DMS53 treated with DMSO at 0.1 percent for 48 hours (cell line): ENCODE measurements around the gene MAP3K3.

Experiments
- DNase-seq: peaks from one replicate; lab custom pipeline; 2025; ENCODE audit not compliant: unreplicated experiment; lab: John Stamatoyannopoulos, UW

The MAP3K3 gene

DNA sequence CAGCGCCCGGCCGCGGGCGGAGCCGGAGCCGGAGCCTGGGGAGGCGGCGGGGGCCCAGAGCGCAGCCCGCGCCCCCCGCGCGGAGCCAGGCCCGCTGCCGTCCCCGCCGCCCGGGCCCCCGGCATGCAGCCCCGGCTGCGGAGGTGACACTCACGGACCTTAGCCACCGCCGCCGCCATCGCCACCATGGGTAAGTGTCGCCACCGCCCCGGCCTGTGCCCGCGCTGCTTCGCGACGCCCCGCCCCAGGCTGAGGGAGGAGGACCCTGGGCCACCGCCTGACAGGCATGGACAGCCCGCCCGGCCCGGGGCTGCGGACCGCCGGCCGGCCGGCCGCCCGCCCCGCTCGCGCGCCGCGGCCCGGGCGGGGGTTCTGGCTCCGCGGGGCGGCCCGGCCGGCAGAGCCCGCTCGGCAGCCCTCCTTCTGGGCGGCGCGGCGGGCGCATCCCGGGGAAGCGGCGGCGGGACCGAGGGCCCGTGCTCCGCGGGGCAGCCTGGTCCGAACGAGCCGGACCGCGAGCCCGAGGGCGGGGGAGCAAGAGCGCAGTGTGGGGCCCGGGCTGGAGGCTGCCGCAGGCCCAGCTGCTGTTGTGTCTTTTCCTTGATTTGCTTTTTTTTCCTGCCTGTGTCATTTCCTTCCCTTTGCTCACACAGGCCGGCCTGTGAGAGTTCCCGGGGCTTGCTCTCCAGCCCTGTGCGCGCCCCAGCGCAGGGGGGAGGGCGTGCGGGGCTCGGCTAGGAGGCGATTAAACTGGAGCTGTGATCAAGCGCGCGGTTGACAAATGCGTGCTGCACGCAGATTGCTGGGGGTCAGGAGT lies 565 bp downstream of the MAP3K3 start:
- DNase-seq, result peak; percentile 14

DNA sequence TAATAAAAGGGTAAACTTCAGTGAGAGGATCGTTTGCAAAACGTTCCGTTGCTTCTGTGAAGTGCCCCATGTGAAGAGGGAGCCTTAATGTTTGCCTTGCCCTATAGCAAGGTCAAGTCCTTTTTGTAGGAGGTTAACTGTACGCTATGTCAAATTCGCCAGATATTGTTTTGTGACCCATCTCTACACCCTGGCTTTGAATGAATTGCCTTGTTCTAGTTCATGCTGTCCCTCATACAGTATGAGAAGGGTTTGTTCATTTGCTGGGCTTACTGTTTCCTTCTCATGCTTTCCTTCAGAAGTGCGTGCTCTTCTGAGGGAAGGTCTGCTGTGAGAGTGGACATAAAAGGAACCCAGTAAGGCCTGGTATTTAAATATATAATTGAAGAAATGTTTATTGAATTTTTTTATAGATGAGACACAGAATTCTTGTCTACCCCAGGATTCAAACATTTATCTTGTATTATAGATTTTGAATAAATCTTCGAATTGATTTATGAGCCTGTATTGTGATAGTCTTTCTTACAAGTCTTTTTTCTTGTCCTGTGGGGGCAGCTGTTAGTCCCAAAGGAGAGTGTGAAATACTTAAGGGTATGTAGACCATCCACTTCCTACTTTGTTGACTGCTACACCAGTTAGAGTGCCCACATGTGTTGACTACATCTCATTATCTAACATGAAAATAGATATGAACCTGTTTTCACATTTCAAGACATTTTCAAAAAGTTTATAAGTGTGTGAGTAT lies 1.7 kb downstream of the MAP3K3 start:
- no peak for DNase-seq

DNA sequence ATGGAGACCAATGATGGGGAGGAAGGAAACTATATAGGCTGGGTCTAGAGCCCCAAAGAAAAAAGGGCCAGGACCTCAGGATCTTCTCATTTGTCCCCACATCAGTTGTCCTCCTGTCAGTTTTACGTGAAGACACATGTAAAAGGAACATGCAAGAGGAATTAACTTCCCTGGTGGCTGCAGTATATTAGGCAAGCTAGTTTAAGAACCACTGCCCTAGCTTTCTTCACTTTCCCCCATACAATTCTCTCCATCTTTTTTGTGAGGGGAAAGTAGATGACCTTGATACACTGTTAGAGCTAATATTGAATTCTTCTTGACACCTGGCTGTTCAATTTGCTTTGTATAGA lies 2.3 kb downstream of the MAP3K3 start:
- no peak for DNase-seq

GRCh38 chr17:63626551-63627180 lies 4.4 kb downstream of the MAP3K3 start:
- DNase-seq, result no peak

DNA sequence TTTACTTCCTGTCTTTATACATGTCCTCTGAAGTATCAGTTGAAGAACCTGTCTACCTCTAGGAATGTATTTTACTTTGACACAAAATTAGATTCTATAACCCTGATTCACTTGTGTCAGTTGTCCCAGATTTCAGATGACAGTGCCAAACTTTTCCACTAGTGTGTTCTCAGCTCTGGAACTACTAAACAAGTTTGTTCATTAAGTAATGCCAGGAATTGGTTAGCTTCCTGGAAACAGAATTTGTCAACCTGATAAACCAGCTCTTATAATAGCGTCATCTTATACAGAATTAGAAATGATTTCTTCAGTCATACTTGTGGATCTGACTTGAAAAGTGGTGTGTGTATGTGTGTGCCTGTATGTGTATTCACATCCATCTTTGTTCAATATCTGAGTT lies 7.4 kb downstream of the MAP3K3 start:
- no peak for DNase-seq

DNA sequence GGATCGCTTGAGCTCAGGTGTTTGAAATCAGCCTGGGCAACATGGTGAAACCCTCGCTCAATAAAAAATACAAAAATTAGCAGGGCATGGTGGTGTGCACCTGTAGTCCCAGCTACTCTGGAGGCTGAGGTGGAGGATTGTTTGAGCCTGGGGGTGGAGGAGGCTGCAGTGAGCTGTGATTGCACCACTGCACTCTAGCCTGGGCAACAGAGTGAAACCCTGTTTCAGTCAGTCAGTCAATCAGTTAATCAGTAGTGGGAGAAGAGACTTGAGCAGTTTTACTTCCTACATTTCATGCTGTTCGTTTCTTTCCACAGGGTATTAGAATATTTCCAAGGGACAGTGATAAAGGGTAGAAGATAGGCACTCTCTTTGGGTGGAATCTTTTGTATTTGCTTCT lies 8.8 kb downstream of the MAP3K3 start:
- no peak for DNase-seq

DNA sequence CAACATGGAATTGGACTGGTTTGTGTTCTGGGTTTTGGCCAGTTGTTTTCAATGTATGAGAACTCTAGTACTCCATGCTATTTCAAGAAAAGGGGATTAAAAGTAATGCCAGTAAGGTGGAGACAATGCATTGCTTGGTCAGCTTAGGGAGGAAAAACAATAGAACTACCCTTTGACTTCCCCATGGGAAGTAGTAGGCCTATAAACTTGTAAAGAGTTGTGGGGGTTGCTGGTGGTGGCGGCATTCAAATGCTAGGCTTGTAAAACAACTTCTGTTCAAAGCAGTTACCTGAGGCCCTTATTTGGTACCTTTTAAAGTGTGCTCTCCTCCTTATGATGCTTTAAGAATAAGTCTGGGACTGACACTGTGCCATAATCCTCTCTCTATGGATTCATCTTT lies 9.4 kb downstream of the MAP3K3 start:
- DNase-seq, result no peak

DNA sequence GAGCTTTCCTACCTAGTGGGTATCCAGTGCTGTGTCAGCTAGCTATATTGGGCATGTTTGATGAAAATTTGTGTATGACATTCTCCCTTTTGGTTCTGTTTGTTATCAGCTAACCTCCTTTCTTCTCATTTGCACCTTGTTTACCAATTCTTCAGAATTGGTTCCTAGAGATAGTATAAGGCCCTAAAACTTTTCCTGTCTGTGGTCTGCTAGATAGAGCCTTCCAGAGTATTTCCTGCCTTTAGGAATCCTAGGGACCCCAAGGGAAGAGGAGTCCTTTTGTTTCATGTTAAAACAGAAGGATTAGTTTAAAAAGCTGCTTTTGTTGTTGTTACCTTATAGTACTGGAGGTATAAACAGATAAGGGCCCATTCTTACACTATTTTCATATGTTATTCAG lies 11.5 kb downstream of the MAP3K3 start:
- no peak for DNase-seq

GRCh38 chr17:63634163-63634562 lies 11.9 kb downstream of the MAP3K3 start:
- DNase-seq, result no peak

- no peak for DNase-seq
Measured at GRCh38 chr17:63634816-63635215, 12.6 kb downstream of the MAP3K3 start.

DNA sequence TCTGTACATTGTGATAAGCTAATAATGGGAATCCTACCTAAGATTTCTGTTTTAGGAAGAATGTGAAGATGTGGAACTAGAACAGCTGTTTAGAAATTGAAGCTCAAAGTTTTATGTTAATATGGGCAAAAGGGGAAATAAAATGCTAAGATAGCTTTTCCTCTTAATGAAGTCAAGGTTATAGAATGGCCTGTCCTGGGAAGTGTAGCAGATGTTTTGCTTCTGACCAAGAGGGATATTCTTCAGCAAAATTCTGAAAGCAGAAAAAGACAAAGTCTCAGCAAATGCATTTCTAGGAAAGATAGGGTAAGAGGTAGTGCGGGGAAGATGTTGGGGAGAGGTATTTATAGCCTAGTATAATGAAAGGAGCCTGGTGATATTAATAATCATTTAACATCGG lies 13.1 kb downstream of the MAP3K3 start:
- no peak for DNase-seq

DNA sequence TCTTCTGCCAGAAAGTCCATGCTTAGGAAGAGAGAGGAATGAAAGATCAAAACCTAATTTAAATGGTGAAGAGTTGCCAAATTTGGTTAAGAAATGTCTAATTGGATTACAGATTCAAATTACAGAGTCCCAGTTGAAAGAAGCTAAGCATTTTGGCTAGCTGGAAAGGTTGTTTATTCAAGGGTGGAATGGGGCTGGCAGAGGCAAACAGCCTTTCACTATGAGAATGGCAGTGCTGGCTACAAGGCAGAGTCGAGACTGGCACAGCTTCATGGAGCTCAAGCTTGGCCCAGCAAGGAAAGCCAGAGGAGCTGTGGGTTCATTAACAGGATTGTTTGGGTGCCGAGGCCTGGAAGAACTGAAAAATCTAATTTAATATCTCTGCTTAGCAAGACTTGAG lies 13.6 kb downstream of the MAP3K3 start:
- DNase-seq, result no peak

DNA sequence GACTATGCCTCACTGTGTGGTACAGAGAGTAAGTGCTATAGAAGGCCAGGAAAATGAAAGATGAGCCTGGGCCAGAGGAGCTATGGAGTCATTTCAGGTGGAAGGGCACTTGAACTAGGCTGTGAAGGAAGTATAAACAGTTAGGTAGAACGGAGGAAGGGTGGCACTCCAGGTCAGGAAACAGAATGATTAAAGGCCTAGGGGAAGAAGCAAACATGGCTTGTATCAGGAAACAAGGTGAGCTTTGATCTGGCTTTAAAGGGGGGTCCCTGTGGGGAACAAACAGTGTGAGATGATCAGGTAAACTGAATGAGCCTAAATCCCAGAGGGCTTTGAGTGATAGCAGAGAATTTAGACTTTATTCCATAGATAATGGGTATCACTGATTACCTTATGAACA lies 16.9 kb downstream of the MAP3K3 start:
- no peak for DNase-seq

- no peak for DNase-seq
Measured at GRCh38 chr17:63640038-63640437, 17.8 kb downstream of the MAP3K3 start.

DNA sequence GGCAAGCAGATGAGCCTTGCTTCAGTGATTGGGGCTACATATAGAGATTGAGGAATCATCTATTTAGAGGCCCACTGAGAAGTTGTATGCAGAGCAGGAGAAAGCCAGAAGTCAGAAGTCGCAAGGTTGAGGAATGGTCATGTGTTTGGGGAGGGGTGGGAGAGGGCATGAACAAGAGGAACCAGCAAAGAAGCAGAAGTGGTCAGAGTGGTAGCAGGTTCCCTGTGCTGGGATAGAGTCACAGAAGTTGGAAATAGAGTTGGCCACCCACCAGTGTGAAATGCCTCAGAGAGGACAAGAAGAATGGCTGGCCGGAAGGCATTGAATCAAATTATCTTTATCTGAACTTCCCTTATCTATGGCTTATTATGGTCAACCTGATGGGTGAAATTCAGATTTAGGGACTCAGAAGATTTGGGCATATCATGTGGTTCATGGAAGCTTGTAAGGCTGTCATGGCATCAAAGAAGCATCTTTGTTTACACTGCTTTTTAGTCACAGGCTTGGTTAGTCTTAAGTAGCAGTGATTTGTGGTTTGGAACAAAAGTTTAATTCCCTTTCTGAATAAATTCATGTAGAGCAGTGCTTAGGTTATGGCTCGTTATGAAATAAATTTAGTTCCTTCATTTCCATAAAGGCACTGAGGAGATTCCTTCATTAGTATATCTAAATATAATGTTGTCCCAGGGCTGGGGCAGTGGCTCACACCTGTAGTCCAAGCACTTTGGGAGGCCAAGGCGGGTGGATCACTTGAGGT lies 19.7 kb downstream of the MAP3K3 start:
- DNase-seq, result no peak

DNA sequence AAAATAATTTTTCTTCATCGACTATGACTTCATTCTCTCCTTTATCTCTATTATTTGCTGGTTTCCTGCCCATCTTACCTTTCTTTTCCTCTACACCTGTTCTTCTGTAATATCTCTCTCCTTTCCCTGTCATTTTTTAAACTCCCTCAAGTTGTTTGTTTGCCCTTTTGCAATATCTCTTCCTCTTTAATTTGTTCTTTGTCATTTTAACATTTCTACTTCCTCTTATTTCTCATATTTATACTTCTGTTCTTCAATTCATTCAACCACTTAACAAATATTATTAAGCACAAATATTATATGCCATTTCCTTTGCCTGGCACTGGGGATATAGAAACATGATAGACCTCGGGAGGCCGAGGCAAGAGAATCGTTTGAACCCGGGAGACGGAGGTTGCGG lies 22.6 kb downstream of the MAP3K3 start:
- DNase-seq, result no peak

DNA sequence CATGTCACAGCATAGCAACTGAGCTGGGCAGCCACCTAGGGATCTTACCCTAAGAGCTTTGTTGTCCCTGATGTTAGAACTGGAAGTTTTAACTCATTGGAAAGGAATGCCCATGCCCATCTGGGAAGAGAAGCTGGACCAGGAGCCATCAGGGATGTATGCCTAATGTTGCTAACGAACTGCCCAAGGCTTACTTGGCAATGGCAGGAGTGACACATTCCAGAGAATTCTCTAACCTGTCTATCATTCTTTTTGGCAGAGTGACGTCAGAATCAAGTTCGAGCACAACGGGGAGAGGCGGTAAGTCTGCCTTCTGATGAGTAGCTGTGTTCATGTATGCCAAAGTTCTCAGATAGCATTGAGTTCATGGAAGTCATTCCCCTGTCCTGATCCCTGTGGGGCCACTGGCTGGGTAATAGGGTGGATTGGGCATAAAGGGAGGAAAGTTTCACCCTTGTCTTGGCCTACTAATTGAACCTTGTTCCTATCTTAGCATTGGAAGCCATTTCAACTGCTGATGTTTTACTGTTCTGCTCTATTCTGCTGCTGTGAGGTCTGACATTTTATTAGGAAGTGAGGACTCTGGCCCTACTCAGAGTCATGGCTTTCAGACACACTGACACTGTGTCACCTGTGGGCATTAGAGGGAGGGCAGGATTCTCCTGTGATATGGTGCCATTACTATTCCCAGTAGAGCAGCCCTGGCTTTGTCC lies 23.7 kb downstream of the MAP3K3 start:
- no peak for DNase-seq

DNA sequence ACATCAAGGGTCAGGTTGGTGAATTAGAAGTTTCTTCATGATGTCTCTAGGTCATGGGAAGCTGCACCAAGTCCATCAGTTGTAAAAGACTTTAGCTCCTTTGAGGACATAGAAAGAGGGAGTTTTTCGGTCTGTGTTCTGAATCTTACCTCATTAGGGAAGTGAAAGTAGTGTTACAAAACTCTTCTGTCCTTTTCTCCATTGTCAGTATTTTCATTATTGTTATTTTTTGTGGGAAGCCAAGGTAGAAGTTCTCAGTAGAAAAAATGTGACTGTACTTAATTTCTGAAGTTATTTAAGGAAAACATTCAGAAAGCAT lies 24.2 kb downstream of the MAP3K3 start:
- DNase-seq, result no peak

DNA sequence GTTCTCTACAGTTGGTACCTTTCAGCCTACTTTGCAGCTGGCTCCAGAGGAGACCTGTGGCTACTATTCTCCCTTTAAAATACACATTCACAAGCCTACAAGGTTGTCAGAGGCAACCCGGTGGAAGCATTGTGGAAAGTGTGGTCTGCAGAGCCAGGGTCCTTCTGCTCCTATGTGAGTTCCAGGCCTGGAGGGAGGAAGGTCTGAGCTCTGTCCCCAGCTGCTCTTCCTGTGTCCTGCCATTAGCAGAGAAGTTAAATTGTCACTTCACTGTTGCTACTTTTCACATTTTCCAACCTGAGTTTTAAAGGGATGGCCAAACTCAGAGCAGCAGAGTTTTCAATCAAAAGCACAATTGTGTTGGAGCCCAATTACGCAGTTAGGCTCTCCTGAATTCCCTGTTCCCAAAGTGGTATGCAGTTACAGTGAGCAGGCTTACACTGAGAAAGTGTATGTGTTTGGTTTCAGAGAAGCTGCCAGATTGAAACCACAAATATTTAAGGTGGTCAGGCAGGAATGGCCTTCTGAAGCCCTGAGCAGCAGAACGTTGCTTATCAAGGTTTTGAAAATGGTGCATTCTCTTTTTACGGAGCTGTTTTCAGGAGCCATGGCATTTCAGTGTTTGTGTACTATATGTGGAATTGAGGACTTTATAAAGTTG lies 25.0 kb downstream of the MAP3K3 start:
- DNase-seq, result no peak

DNA sequence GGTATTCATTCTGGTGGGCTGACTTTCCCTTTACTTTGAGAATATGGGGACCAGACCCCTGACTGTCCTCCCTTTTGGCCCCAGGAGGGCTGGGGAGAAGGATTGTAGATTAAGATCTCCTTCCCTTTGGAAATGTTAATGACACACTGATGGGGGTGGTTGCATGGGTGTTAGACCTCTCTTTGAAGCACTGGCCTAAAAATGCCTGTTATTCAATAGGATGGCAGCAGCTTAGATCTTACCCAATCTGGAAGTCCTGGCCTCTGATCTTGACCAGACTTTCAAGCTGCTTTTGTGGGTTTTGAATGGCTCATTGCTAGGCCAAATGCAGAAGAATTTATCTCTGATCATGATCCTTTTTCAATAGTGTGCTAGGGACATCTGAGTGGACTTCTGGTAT lies 25.7 kb downstream of the MAP3K3 start:
- no peak for DNase-seq

DNA sequence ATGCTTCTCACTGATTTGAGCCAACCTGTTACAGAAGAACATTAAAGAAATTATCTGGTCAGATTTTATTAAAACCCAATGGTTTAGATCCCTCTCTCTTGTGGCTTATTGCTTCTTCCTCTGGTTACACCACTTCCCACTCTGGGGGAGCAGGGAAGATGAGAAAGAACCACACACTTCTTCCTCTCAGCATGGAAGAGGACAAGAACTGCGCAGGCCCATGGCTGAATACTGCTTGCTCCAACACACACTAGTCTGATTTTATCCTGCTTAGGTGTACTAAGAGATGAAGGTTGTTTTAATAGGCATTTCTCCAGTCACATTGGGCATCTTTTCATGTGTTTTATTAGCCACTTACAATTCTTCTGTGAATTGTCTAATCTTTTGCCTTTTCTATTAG lies 27.6 kb downstream of the MAP3K3 start:
- DNase-seq, result no peak
